ENCODE results near the gene RAB11B. TPM values are rescaled to one million over a fixed set of nuclear protein-coding genes. Genes with fewer than 3 reads are reported as not detected.

Gene RAB11B
- total and polyA plus RNA-seq, 9 of the 15 experiments (the other 6 are each of a cell fraction or from before 2014, with no cell fraction given): 0.74 to 71.0 (median 13.8) TPM

DNA sequence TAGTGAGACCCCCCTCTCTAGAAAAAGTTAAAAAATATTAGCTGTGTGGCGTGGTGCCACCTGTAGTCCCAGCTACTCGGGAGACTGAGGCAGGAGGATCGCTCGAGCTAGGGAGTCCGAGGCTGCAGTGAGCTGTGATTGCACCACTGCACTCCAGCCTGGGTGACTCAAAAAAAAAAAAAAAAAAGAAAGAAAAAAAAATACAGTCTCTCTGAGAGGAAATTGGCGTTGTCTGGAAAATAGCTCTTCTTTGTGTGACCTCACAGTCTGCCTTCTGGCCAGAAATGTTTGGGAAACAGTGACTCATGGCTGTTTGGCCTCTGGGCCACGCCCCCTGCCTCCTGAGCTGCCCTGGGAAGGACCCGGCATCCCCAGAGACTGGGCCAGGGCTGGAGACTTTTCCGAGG lies 33.7 kb downstream of the RAB11B start (continued):
- no peak for TF ChIP-seq HOMEZ (CRISPR knock-in tag; IDR thresholded peaks at IDR 0.05)
- TF ChIP-seq BCLAF1 (IDR thresholded peaks at IDR 0.05; ENCODE audit: borderline replicate concordance in 1 of 2, control insufficient read depth in 1 of 2, low read depth in 2 of 2, low read length in 1 of 2): no peak
- no peak for TF ChIP-seq FIP1L1 (IDR thresholded peaks at IDR 0.05; ENCODE audit: low read depth, low read length, poor library complexity, severe bottlenecking)
- TF ChIP-seq ZBTB49 (CRISPR knock-in tag; IDR thresholded peaks at IDR 0.05; ENCODE audit: borderline replicate concordance): no peak
- TF ChIP-seq, protein P1, sequence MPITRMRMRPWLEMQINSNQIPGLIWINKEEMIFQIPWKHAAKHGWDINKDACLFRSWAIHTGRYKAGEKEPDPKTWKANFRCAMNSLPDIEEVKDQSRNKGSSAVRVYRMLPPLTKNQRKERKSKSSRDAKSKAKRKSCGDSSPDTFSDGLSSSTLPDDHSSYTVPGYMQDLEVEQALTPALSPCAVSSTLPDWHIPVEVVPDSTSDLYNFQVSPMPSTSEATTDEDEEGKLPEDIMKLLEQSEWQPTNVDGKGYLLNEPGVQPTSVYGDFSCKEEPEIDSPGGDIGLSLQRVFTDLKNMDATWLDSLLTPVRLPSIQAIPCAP (CRISPR knock-in tag; IDR thresholded peaks at IDR 0.05; ENCODE audit: borderline replicate concordance): no peak
- TF ChIP-seq ZNF644 (tag; IDR thresholded peaks at IDR 0.05; ENCODE audit: low read depth): no peak
- TF ChIP-seq BCOR (IDR thresholded peaks at IDR 0.05): peak; percentile 65
- TF ChIP-seq FOSL1 (tag; conservative IDR thresholded peaks at IDR 0.05): peak; percentile 96
- no peak for TF ChIP-seq CBX8 (IDR thresholded peaks at IDR 0.05; ENCODE audit: borderline replicate concordance, extremely low read depth, low read depth, low read length, poor library complexity, severe bottlenecking)
- no peak for TF ChIP-seq IFI16 (CRISPR knock-in tag; IDR thresholded peaks at IDR 0.05)
- TF ChIP-seq IRF2 (CRISPR knock-in tag; IDR thresholded peaks at IDR 0.05): no peak
- peak; percentile 49 for TF ChIP-seq CCNT2 (IDR thresholded peaks at IDR 0.05; ENCODE audit: borderline replicate concordance, extremely low read depth, insufficient read length, low read depth, low read length)
- TF ChIP-seq, protein P2, sequence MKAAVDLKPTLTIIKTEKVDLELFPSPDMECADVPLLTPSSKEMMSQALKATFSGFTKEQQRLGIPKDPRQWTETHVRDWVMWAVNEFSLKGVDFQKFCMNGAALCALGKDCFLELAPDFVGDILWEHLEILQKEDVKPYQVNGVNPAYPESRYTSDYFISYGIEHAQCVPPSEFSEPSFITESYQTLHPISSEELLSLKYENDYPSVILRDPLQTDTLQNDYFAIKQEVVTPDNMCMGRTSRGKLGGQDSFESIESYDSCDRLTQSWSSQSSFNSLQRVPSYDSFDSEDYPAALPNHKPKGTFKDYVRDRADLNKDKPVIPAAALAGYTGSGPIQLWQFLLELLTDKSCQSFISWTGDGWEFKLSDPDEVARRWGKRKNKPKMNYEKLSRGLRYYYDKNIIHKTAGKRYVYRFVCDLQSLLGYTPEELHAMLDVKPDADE (conservative IDR thresholded peaks at IDR 0.05; ENCODE audit: control insufficient read depth, low read depth, low read length): no peak
- no peak for TF ChIP-seq ZNF354B (CRISPR knock-in tag; IDR thresholded peaks at IDR 0.05)
- TF ChIP-seq MTA2 (IDR thresholded peaks at IDR 0.05; ENCODE audit: low read depth): no peak
- no peak for TF ChIP-seq CHD4 (IDR thresholded peaks at IDR 0.05; ENCODE audit: insufficient read depth, insufficient replicate concordance, low read depth, low read length, poor library complexity, severe bottlenecking)
- no peak for TF ChIP-seq RBM39 (optimal IDR thresholded peaks at IDR 0.05; ENCODE audit: low read depth, low read length)

All from K562 (cell line).